Effector memory CD8-positive, alpha-beta T cell (primary cell): Measurements from ENCODE around the gene CHRNG.

Experiments
- ATAC-seq: fragments of 150-1000 bp; cut with Tn5 transposase; replicated peaks from 2 replicates; pipeline ENCODE4 v1.10.0; 2021; ENCODE audit warnings: mild to moderate bottlenecking, moderate library complexity
- DNase-seq, 3 experiments: peaks; one replicate each; pipeline ENCODE4 v3.0.0; 2021
- H3K27ac Mint-ChIP-seq, 2 donors: one replicate each; pipeline ENCODE4 v1.8.0; 2022; ENCODE audit warnings: mild to moderate bottlenecking in 2 of 2, mixed read lengths in 2 of 2, moderate library complexity in 2 of 2
- H3K27me3 Mint-ChIP-seq, 2 donors: one replicate each; pipeline ENCODE4 v1.8.0; 2022; ENCODE audit warnings: mixed read lengths in 2 of 2
- H3K36me3 Mint-ChIP-seq: one replicate; pipeline ENCODE4 v1.8.0; 2022; ENCODE audit warnings: mild to moderate bottlenecking, moderate library complexity, mixed read lengths; ENCODE audit not compliant: insufficient read depth
- H3K4me1 Mint-ChIP-seq, 2 donors: one replicate each; pipeline ENCODE4 v1.8.0; 2022; ENCODE audit warnings: low read depth in 2 of 2, mixed read lengths in 2 of 2
- H3K4me3 Mint-ChIP-seq, 2 donors: one replicate each; pipeline ENCODE4 v1.8.0; 2022; ENCODE audit warnings: mild to moderate bottlenecking in 2 of 2, mixed read lengths in 2 of 2, moderate library complexity in 2 of 2
- H3K9me3 Mint-ChIP-seq, 2 donors: one replicate each; pipeline ENCODE4 v1.8.0; 2022; ENCODE audit warnings: mixed read lengths in 2 of 2
- total RNA-seq, 9 experiments: gene quantifications; one replicate each; lab custom pipeline; 2026; lab: John Stamatoyannopoulos, UW

Gene CHRNG, protein sequence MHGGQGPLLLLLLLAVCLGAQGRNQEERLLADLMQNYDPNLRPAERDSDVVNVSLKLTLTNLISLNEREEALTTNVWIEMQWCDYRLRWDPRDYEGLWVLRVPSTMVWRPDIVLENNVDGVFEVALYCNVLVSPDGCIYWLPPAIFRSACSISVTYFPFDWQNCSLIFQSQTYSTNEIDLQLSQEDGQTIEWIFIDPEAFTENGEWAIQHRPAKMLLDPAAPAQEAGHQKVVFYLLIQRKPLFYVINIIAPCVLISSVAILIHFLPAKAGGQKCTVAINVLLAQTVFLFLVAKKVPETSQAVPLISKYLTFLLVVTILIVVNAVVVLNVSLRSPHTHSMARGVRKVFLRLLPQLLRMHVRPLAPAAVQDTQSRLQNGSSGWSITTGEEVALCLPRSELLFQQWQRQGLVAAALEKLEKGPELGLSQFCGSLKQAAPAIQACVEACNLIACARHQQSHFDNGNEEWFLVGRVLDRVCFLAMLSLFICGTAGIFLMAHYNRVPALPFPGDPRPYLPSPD
- 0 to 1.3 (median 0) reads per million in 9 experiments for total RNA-seq

DNA sequence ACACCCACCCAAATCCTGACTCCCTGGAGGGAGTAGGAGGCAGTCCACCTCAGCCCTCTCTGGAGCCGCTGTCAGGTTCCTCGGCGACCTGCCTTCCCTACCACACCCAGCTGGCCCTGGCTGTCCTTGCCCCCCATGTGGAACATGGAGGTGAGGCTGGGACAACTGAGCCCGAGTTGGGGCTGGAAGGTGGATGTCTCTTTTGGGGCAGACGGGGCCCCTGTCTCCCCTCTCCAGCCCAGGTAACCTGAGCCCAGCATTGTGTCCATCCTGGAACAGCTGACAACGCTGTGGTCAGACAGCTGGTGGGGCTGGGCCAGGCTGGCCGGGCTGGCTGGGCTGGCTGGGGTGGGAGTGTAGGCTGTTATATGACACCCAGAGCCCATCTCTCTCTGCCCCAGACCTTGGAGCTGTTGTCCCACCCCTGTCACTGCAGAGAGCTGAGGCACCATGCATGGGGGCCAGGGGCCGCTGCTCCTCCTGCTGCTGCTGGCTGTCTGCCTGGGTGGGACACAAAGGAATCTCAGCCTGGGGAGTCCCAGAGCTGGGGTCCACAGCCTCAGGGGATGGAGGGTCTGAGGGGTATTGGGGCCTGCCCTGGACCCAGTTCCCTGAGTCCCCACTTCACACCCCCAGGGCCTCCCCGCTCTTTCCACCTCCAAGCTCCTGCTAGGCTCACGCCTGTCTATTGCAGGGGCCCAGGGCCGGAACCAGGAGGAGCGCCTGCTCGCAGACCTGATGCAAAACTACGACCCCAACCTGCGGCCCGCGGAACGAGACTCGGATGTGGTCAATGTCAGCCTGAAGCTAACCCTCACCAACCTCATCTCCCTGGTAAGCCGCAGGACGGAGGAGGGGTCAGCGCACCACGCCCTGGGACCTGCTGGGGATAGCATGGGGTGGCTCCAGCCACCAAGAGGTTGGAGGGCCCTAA, at the start of gene CHRNG:
CHRNG (plus strand) TSS at position 395 of the 934 bp plus-strand sequence; CDS start at position 451, 56 bp downstream.
- peaks cover 17 to 40% of the 10 kb centered on the region in 2 donors for H3K27me3 Mint-ChIP-seq
- no peak for ATAC-seq
- H3K9me3 Mint-ChIP-seq: no peaks in the 10 kb centered on the region
- H3K4me3 Mint-ChIP-seq: no peak within 1 kb of the TSS
- DNase-seq: no peak
- no peak within 1 kb of the TSS for H3K27ac Mint-ChIP-seq
- peaks cover 7% of the 10 kb centered on the region for H3K36me3 Mint-ChIP-seq
- peaks cover 8 to 22% of the 10 kb centered on the region in 2 donors for H3K4me1 Mint-ChIP-seq

DNA sequence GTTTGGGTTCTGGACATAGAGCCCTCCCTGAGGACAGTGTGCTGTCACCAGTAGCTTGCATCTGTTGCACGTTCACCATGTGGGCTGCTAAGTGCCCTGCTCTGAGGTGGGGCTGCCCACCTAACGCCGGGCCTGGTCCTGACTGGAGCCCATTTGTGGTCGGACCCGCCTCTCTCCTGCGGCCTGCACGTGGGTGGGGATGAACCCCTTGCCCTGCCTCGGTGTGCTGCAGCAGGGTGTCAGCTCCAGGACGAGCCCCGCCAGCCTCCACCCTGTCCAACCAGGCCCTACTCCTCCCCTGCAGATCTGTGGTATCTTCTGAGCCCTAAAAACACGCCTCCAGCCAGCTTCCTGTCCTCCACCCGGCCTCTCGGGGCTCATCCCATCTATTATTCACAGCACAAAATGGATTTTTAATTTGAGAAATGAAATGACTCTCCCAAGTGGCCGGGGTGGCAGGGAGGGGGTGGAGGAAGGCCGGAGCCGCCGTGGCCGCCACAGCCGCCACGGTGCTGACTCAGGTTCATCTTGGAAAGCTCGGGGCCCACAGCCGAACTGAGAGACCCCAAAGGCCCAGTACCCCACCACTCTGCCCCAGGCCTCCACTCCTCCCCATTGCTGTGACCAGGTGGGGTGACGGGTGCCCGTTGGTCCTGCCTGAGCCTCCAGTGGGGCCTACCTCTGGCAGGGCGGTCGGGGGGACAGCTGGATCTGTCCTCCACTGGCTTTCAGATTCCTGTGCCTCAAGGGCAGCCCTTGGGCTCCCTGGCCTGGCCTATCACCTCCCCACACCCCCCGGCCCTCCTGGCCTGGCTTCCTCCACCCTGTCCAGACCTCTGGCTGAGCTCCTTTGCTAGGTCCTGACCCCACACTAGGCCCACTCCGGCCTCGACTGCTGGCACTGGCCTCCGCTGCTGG, 49.0 kb upstream of the CHRNG start:
- Mint-ChIP-seq H3K9me3 (no peaks in the 10 kb centered on the region), H3K4me3 (no peak overlapping the region), H3K27ac (no peak overlapping the region), H3K27me3 (peaks cover 46 to 68% of the 10 kb centered on the region in 2 donors), H3K36me3 (no peaks in the 10 kb centered on the region), H3K4me1 (peaks cover under 1 to 4% of the 10 kb centered on the region in 2 donors)
- DNase-seq (no peak), ATAC-seq (no peak)

DNA sequence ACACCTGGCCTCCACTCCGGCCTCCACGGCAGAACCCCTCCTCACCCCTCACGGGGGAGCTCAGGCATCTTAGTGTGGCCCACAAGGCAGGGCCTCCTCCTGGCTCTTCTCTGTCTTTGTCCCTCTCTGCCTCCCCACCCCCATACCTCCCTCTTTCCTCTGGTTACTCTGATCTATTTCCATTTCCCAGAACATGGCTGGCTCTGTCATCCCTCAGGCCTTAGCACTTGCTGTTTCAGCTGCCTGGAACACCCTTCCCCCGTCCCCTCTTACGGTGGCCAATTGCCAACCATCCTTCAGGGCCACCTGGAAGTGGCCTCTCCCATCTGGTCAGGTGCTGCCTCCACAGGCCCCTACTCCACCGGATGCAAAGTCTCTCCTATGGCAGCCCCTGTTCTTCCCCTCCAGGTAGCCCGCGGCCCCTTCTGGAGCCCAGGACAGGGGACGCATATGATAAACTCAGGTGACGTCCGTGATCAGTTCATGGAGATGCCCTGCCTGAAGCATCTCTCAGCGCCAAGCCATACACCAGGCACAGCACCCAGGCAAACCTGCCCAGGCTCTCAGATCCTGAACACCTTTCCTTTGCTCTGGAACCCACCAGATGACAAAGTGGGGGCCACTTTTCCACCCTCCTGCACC, 48.2 kb upstream of the CHRNG start:
- no peak overlapping the region for H3K4me3 Mint-ChIP-seq
- H3K36me3 Mint-ChIP-seq: peaks cover under 1% of the 10 kb centered on the region
- ATAC-seq (no peak), DNase-seq (no peak)
- peaks cover 0 to 4% of the 10 kb centered on the region in 2 donors for H3K4me1 Mint-ChIP-seq
- no peak overlapping the region for H3K27ac Mint-ChIP-seq
- H3K9me3 Mint-ChIP-seq: no peaks in the 10 kb centered on the region
- peaks cover 44 to 63% of the 10 kb centered on the region in 2 donors for H3K27me3 Mint-ChIP-seq

DNA sequence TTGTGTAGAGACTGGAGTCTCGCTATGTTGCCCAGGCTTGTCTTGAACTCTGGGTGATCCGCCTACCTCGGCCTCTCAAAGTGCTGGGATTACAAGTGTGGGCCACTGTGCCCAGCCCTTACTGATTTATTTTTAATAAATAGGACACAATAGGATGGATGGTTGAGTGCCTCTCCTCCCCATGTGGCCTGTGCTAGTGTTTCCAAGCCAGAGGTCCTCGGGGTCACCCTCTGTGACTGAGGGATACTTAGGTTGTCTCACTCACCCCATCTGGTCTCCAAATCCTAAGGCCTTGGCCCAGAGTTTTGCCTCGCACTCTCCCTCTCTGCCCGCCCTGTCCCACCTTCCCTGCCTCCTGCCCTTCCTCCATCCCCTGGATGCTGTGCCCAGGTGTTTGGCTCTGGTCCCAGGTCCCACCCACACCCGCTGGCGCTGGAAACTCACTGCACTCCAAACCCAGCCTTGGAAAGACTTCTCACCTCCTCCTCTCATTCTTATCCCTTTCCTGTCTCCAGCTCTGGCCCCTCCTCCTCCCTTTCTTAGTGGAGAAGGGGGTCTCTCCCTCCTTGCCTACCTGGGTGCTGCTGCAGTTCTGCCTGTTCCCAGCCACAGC, 47.1 kb upstream of the CHRNG start:
- no peaks in the 10 kb centered on the region for H3K9me3 Mint-ChIP-seq
- H3K27me3 Mint-ChIP-seq: peaks cover 44 to 67% of the 10 kb centered on the region in 2 donors
- ATAC-seq: no peak
- H3K4me1 Mint-ChIP-seq: peaks cover 0 to 4% of the 10 kb centered on the region in 2 donors
- DNase-seq: no peak
- H3K4me3 Mint-ChIP-seq: no peak overlapping the region
- peaks cover 3% of the 10 kb centered on the region for H3K36me3 Mint-ChIP-seq
- H3K27ac Mint-ChIP-seq: no peak overlapping the region

DNA sequence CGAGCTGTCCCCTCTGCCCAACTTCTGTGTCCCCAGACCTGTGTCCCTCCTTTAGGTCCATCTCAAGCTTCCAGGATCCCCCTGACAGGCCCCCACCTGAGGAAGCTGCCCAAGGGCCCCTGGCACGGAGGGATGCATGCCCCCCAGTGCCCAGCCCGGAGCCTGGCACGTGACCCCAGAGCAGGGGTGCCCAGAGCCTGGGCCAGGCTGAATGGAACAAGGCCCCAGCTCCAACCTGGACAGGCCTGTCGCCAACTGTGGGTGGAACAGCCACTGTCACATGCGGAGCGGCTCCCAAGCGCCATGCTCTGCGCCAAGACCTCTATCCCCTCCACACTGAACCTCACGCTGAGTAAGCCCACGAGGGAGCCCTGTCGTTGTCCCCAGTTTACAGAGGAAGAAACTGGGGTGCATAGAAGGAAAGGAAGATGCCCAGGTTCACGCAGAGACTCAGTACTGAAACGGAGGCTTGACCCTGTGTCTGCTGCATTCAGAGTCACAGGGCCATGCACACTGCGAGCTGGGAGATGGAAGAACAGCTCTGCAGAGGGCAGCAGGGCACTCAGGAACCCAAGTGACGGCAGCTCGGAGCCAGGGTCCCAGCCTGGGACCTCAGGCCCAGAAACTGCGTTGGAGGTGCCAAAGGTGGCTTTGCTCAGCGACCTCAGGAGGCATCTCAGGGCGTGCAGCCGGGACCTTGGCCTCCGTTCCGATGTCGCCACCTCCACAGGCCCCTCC, 46.4 kb upstream of the CHRNG start:
- H3K4me3 Mint-ChIP-seq: no peak overlapping the region
- no peaks in the 10 kb centered on the region for H3K9me3 Mint-ChIP-seq
- no peak for DNase-seq
- peaks cover 0 to 4% of the 10 kb centered on the region in 2 donors for H3K4me1 Mint-ChIP-seq
- ATAC-seq: no peak
- H3K27me3 Mint-ChIP-seq: peaks cover 44 to 73% of the 10 kb centered on the region in 2 donors
- peaks cover 3% of the 10 kb centered on the region for H3K36me3 Mint-ChIP-seq
- no peak overlapping the region for H3K27ac Mint-ChIP-seq

DNA sequence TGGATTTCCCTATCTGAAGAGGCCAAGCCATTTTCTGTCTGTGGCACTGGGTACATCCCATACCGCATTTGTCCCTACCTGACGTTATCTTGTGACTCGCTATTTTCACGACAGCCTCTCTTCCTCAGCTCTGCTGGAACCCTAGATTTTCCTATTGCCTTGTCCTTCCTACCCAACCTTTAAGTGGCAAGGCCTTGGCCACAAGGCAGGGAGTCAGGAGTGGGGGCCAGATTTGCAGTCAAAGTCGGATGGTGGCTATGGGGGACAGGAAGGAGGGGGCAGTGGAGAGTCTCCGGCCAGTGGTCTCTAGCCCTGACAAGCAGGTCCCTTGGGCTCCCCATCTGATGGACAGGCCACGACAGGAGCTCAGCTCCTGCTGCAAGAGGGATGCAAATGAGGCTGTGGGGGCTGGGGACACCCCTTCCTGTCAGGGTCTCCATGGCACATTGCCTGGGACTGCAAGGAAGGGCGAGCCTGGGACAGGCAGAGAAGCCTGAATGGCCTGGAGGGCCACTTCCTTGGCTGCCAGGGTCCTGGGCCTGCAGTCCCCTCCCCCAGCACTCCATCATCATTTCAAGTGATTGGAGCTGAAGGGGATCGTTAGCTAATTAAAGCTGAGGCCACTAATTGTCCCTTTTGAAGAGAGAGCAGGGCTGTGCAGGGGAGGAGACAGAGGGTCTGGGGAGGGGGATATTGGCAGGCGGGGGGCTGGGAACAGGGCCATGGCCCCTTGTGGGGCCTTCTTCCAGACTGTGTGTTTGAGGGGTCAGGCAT, 45.6 kb upstream of the CHRNG start:
- Mint-ChIP-seq H3K9me3 (no peaks in the 10 kb centered on the region), H3K27ac (no peak overlapping the region)

DNA sequence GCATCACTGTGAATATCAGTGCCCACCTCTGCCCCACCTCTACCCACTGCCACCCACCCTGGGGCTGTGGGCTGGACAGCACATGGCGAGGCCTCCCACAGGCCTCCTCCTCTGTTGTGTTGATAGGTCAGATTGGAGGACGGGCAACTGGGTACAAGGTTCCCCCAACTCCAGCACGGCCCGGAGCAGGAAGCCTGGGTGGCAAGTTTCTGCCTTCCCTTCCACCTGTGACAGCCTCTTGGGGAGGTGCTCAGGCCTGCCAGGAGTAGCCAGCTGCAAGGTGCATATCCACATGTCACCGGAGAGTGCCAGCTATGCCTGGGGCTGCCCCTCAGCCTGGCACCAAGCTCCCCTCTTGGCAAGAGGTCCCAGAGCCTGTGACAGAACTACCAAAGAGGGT, 45.0 kb upstream of the CHRNG start:
- H3K27ac Mint-ChIP-seq: no peak overlapping the region
- H3K4me3 Mint-ChIP-seq: no peak overlapping the region
- DNase-seq (no peak), ATAC-seq (no peak)
- H3K27me3 Mint-ChIP-seq: peaks cover 42 to 73% of the 10 kb centered on the region in 2 donors
- H3K4me1 Mint-ChIP-seq: no peaks in the 10 kb centered on the region
- H3K9me3 Mint-ChIP-seq: no peaks in the 10 kb centered on the region
- H3K36me3 Mint-ChIP-seq: peaks cover 3% of the 10 kb centered on the region

More for the DNA sequence above, 45.6 kb upstream of the CHRNG start:
- peaks cover 0 to 1% of the 10 kb centered on the region in 2 donors for H3K4me1 Mint-ChIP-seq
- H3K27me3 Mint-ChIP-seq: peaks cover 46 to 73% of the 10 kb centered on the region in 2 donors
- ATAC-seq: no peak
- DNase-seq: no peak
- H3K36me3 Mint-ChIP-seq: peaks cover 3% of the 10 kb centered on the region
- no peak overlapping the region for H3K4me3 Mint-ChIP-seq

DNA sequence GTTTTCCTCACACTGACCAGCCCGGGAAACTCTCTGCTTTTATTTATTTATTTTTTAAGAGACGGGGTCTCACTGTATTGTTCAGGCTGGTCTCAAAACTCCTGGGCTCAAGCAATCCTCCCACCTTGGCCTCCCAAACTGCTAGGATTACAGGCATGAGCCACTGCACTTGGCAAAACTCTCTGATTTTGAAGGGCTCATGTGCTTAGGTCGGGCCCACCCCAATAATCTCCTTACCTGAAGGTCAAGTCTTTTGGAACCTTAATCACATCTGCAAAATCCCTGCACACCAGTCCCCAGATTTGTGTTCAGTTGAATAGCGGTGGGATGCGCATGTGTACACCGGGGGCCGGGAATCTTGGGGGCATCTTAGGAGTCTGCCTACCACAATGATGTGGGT, 44.2 kb upstream of the CHRNG start:
- no peak for DNase-seq

DNA sequence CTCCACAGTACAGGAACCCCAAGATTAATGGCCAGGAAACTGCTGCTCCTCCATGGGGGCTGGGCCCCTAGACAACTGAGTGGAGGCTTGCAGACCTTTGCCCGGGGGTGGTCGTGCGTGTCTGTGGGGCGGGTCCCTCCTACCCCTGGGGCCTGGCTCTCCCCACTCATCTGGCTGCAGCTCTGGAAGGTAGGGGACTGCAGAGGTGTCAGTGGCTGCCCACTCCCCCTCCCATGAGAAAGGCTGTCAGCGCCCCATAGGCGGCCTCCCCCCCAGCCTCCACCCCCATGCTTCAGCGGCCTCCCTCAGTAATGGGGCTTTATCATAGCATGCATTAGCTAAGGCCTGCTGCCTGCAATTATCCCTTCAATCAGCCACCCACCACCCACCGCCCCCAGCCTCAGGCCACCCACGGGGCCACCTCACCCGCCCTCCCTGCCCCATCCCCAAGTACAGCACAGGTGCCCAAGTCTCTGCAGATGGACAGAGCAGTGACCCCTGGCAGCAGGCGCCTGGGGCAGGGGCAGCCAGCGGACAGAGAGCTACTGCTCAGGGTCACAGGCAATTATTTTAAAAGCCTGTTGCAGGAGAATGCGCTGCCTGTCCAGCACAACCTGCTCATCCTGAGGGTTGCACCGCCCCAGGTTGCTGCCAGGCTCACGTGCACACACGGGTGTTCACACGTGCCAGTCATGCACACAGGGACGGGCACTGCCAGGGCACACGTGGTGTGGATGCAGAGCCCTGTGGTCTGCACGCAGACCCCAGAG, 42.8 kb upstream of the CHRNG start:
- Mint-ChIP-seq H3K27me3 (peaks cover 37 to 73% of the 10 kb centered on the region in 2 donors), H3K36me3 (peaks cover 3% of the 10 kb centered on the region), H3K4me3 (no peak overlapping the region), H3K9me3 (no peaks in the 10 kb centered on the region), H3K4me1 (no peaks in the 10 kb centered on the region), H3K27ac (no peak overlapping the region)
- ATAC-seq (no peak), DNase-seq (no peak)

More for the DNA sequence above, 44.2 kb upstream of the CHRNG start:
- Mint-ChIP-seq H3K4me3 (no peak overlapping the region), H3K36me3 (peaks cover 3% of the 10 kb centered on the region), H3K4me1 (no peaks in the 10 kb centered on the region), H3K27me3 (peaks cover 42 to 73% of the 10 kb centered on the region in 2 donors), H3K27ac (no peak overlapping the region), H3K9me3 (no peaks in the 10 kb centered on the region)
- ATAC-seq: no peak

DNA sequence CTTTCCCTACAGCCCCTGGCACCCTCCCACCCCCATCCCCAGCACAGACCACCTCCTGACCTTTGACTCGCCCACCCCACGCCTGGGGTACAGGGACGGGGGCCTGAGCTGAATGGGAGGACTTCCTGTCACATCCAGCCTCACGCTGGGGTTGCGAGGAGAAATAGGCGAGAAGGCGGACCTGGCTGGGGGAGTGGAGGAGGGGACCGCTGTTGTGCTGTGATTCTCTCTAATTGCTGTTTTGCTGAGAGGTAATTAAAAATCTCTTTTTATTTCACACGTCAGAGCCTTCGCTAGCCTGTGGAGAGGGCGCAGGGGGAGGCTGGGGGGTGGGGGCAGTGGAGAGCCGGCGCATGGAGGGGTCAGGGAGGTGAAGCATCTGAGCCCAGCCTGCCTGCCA, 42.1 kb upstream of the CHRNG start:
- no peaks in the 10 kb centered on the region for H3K9me3 Mint-ChIP-seq
- H3K27ac Mint-ChIP-seq: no peak overlapping the region
- H3K4me3 Mint-ChIP-seq: no peak overlapping the region
- ATAC-seq: no peak
- peaks cover 0 to 1% of the 10 kb centered on the region in 2 donors for H3K4me1 Mint-ChIP-seq
- peaks cover 3% of the 10 kb centered on the region for H3K36me3 Mint-ChIP-seq
- DNase-seq: no peak
- peaks cover 35 to 73% of the 10 kb centered on the region in 2 donors for H3K27me3 Mint-ChIP-seq
